Measurements from ENCODE around the gene ATP2B2.

DNA sequence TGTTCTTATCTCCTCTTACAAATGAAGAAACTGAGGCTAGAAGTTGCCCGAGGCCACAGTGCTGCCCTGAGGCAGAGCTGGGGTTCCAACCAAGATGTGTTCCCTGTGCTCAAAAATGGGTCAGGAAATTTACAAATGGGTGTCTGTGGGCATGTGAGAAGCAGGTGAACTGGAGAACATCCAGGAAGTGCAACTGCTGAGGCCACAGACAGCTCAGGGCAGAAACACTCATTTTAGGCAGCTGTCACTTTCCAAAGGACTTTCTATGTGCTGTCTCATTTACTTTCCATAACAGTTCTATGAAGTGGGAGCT, 47.2 kb upstream of the ATP2B2 start:
- TF ChIP-seq POLR2A (IDR thresholded peaks at IDR 0.05) (no peak), CTCF (IDR thresholded peaks at IDR 0.05 in 4 of 5, conservative IDR thresholded peaks at IDR 0.05 in 1 of 5) (no peak)
